ENCODE measurements around the gene SLC27A1. TPM values are rescaled to one million over a fixed set of nuclear protein-coding genes. Genes with fewer than 3 reads are reported as not detected.

SLC27A1 gene
- total and polyA plus RNA-seq, 9 of the 15 experiments (the other 6 are each of a cell fraction or from before 2014, with no cell fraction given) = 0.06 to 3.0 (median 1.1) TPM

DNA sequence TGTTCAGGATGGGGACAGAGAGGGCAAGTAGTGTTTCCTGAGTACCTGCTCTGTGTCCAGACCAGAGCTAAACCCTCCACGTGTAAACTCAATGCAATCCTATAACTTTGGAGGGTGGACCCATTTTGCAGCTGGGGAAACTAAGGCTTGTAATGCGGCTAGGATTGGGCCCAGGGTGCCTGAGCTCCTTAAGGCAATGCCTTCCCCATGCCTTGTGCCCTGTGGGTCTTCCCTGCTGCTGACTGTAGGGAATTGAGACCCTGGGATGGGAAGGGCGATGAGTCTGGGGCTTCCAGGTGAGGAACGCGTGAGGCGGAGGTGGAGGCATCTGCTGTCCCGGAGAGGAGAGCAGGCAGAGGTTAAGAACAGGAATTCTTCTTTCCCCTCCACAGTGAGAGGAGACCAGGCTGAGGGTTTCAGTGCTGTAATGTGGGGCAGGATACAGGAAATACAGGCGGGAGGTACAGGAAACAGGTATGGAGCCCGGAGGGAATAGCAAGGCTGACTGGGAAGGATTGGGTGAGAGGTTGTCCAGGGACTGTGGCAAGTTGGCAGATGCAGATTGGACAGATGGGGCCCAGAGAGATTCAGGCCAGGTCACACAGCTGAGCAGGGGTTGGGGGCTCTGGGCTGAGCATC lies 19.2 kb downstream of the SLC27A1 start:
- H3K9ac ChIP-seq (ENCODE audit: insufficient read depth in 1 of 2, low read depth in 2 of 2, low read length in 2 of 2) = peak overlapping the region in 1 of 2 experiments; percentile 6; a peak in 1 of 4 replicates
- DNase-seq (ENCODE audit: extremely low read depth in 1 of 4, low spot score in 3 of 4) (no peak), ATAC-seq (no peak), FAIRE-seq (no peak)
- ChIA-PET POLR2A (no interaction called here), CTCF (ENCODE audit: low intra/inter-chr PET ratio) (no interaction called here)
- no peak overlapping the region for H3K27ac ChIP-seq (ENCODE audit: extremely low read depth, low read depth, low read length)
- H4K20me1 ChIP-seq (replicated peaks; ENCODE audit: control insufficient read depth, insufficient read depth, low read length) = no peaks in the 10 kb centered on the region
- in situ Hi-C loops (cut with MboI) = no loop called here
- H3K27me3 ChIP-seq (ENCODE audit: control insufficient read depth in 2 of 2, insufficient read depth in 2 of 2, low read length in 2 of 2) = no peaks in the 10 kb centered on the region
- no peaks in the 10 kb centered on the region for H3K9me1 ChIP-seq (ENCODE audit: control insufficient read depth, insufficient read depth, low read length)
- H3K4me3 ChIP-seq = no peak overlapping the region
- no TSS peak for BruUV-seq (replicated peaks)
- H3K36me3 ChIP-seq (ENCODE audit: control insufficient read depth, insufficient read depth, low read length) = no peaks in the 10 kb centered on the region
- H3K4me2 ChIP-seq (ENCODE audit: insufficient read depth, low read length) = no peak overlapping the region
- H3K9me3 ChIP-seq (replicated peaks; ENCODE audit: control insufficient read depth, insufficient read depth, low read depth, low read length) = no peaks in the 10 kb centered on the region
- H3K4me1 ChIP-seq (replicated peaks in 1 of 2; ENCODE audit: control insufficient read depth in 2 of 2, insufficient read depth in 2 of 2, low read length in 2 of 2) = peaks cover 8 to 33% of the 10 kb centered on the region in 2 experiments
- peak overlapping the region; percentile 60; the same call in 1 of the 2 replicates for H2AFZ ChIP-seq (ENCODE audit: low read depth, low read length)
- H3K79me2 ChIP-seq (ENCODE audit: control insufficient read depth, insufficient read depth, low read length) = no peaks in the 10 kb centered on the region
- intact Hi-C loops (cut with micrococcal nuclease) = no loop called here
- WGBS (ENCODE audit: insufficient coverage, low coverage, missing lambda C conversion rate) = 66% methylated on average over 9 of the region's 9 CpGs
- TF ChIP-seq BRD9 (IDR thresholded peaks at IDR 0.05; ENCODE audit: low read depth, partially characterized antibody) (no peak), SAFB2 (IDR thresholded peaks at IDR 0.05; ENCODE audit: borderline replicate concordance, low read depth, low read length, severe bottlenecking) (no peak), ZBTB26 (CRISPR knock-in tag; IDR thresholded peaks at IDR 0.05) (no peak), PTBP1 (IDR thresholded peaks at IDR 0.05; ENCODE audit: low read depth, low read length) (0 out of 2 replicates have a peak, but pooled peaks have one; percentile 70), SRSF3 (IDR thresholded peaks at IDR 0.05; ENCODE audit: insufficient read depth, low read length) (no peak), ZBTB17 (CRISPR knock-in tag; IDR thresholded peaks at IDR 0.05) (no peak), ZKSCAN8 (CRISPR knock-in tag; IDR thresholded peaks at IDR 0.05) (no peak), TRIM25 (IDR thresholded peaks at IDR 0.05; ENCODE audit: borderline replicate concordance) (no peak), MTF1 (CRISPR knock-in tag; IDR thresholded peaks at IDR 0.05; ENCODE audit: borderline replicate concordance) (no peak), SRSF7 (optimal IDR thresholded peaks at IDR 0.05; ENCODE audit: low read depth, low read length) (no peak), CEBPG (CRISPR knock-in tag; IDR thresholded peaks at IDR 0.05) (0 out of 2 replicates have a peak, but pooled peaks have one; percentile 11), CEBPG (tag; conservative IDR thresholded peaks at IDR 0.05 in 1 of 2, IDR thresholded peaks at IDR 0.05 in 1 of 2) (no peak), DPF2 (IDR thresholded peaks at IDR 0.05) (no peak)
- TF ChIP-seq, protein P1, sequence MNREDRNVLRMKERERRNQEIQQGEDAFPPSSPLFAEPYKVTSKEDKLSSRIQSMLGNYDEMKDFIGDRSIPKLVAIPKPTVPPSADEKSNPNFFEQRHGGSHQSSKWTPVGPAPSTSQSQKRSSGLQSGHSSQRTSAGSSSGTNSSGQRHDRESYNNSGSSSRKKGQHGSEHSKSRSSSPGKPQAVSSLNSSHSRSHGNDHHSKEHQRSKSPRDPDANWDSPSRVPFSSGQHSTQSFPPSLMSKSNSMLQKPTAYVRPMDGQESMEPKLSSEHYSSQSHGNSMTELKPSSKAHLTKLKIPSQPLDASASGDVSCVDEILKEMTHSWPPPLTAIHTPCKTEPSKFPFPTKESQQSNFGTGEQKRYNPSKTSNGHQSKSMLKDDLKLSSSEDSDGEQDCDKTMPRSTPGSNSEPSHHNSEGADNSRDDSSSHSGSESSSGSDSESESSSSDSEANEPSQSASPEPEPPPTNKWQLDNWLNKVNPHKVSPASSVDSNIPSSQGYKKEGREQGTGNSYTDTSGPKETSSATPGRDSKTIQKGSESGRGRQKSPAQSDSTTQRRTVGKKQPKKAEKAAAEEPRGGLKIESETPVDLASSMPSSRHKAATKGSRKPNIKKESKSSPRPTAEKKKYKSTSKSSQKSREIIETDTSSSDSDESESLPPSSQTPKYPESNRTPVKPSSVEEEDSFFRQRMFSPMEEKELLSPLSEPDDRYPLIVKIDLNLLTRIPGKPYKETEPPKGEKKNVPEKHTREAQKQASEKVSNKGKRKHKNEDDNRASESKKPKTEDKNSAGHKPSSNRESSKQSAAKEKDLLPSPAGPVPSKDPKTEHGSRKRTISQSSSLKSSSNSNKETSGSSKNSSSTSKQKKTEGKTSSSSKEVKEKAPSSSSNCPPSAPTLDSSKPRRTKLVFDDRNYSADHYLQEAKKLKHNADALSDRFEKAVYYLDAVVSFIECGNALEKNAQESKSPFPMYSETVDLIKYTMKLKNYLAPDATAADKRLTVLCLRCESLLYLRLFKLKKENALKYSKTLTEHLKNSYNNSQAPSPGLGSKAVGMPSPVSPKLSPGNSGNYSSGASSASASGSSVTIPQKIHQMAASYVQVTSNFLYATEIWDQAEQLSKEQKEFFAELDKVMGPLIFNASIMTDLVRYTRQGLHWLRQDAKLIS (CRISPR knock-in tag; IDR thresholded peaks at IDR 0.05) = no peak
